GM21825 (cell line): ENCODE data around the gene PKHD1.
"Not testable (repeated sequence)": the region's sequence is repeated elsewhere in the genome, so short reads cannot be mapped to it uniquely, and the experiment has no call there.

ENCODE experiments used
- ATAC-seq: cut with Tn5 transposase; IDR thresholded peaks from one replicate; pipeline ENCODE4 v1.9.1; 2021; ENCODE audit warnings: mild to moderate bottlenecking, moderate library complexity; ENCODE audit not compliant: unreplicated experiment

PKHD1 gene

DNA sequence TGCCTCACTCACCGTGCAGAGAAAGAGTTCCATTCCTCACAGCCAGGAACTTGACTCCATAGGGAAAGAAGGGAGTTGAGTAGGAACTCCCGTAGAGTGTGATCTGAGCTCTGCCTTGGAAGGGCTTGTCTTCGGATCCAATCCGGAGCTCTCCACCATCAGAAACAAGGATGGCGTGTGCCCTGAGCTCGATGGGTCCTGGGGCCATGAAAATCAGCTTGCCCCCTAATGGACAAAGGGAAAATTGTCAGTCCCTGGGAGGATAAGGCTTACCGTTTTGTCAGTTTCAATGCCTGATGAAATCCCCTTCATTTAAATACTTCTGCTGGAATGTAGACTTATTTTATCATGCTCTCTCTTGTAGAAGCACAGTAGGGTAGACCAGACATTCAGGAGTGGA, 153.3 kb downstream of the PKHD1 start:
- no peak for ATAC-seq

DNA sequence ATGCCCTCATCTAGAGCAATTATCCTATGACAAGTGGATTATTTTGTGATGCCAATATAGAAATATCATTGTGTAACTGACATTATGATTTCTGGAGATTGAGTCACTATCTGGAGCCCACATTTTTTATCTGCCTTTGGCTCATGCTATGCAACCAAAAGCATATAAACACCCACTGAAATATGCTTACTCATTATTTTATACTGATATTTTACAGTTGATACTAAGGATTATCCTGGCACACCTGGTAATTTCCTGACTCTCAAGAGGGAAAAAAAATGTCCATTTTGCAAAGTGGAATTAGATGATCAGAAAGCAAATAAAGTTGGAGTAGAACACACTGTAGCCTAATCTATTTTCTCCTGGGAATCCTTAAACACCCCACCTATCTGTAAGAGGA, 154.5 kb downstream of the PKHD1 start:
- ATAC-seq: no peak

DNA sequence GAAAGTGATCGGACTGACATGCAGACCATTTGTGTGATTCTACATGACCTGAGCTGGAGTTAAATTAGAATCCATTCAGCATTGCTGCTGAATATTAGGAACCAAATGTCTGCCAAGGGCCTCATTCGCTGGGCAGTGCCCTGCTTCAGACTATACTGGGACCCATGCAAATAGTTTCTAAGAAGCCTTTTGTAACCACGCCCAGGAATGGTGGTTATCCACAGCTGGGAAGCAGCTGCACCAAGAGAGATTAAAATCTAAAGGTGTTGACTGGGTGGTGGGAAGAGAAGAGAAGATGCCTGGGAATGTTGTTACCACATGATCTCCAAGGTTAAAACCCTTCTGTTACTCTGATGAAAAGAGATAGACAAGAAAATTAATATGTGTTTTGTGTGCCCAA, 156.8 kb downstream of the PKHD1 start:
- ATAC-seq: no peak

DNA sequence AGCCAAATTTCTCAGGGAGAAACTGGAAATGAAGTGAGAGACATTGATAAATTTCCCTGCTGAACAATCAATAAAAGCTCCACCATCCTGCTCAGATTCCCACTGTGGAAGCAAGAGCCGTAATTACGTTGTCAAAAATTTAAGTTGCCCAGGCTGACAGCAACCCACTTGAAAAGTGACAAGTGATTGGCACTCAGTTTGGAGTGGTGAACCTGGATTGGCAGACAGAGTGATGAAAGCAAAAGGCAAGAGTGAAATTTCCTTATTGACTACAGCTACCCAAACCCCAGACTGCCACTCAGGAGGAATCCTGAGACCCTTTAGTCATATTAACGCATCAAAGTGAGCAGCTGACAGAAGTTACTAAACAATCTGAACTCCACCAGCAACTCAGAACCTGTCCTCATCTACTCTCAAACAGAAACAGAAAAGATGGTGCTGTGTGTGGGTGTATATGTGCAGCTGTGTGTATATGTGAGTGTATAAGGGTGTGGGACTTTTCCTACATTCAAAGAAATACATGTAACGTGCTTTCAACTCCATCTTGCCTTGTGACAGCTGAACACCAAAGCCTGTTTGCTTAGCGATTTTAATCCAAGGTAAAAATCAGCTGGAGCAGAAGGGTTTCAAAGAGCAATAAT, 157.4 kb downstream of the PKHD1 start:
- no peak for ATAC-seq

DNA sequence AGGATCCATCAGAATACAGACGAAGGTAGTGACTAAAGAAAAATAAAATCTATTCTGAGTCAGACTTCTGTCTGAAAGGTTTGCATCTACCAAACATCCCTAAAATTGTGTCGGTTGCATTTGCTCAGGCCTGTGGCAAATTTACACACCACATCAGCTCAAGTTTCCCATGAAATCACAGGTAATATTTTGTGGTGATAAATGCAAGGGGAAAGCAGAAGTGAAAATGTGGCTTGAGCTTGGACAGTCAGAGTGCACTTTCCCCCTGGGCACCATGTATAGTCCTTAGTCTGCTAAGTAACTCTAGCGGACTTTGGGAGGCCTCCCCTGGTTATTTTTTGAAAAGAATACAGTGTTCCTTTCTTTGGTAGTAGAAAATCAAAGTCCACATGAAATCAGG, 159.1 kb downstream of the PKHD1 start:
- ATAC-seq: peak; percentile 61

DNA sequence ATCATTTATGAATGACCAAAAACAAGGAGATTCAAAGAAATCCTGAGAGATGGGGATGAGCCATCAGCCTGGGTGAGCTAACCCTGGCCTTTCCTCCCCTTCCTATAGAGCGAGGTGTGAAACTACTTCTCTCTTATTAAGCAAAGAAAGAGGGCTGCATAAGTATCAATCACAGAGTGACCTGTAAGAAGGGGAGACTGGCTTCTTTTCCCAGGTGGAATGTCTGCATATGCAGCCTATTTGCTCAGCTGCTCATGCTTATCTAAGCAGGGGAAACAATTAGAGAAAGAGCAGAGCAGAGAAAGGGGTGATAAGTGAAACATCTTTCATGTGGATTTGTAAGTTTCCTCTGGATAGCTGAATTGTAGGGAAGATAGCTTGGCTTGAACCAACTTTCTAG, 160.0 kb downstream of the PKHD1 start:
- ATAC-seq: no peak

DNA sequence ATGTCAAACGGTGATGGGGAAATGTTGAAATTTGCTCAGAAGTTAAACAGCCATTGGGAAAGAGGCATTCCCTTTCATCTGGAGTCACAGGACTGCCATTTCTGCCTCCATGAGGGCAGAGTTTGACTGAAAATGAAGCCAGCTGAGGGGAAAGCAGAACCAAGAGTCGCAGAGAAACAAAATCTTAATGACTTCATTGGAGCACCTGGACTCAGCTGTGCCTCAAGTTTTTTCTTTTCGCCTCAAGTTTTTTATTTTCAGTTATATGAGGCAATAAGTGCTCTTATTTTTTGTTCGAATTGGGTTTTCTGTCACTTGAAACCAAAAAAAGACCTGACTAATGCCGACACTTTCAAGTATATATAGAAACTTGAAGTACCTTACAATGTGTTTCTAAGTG, 161.3 kb downstream of the PKHD1 start:
- no peak for ATAC-seq

DNA sequence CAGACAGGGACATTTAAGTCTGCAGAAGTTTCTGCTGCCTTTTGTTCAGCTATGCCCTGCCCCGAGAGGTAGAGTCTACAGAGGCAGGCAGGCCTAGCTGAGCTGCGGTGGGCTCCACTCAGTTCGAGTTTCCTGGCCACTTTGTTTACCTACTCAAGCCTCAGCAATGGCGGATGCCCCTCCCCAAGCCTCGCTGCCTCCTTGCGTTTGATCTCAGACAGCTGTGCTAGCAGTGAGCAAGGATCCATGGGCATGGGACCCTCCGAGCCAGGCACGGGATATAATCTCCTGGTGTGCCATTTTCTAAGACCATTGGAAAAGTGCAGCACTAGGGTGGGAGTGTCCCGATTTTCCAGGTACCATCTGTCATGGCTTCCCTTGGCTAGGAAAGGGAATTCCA, 164.9 kb downstream of the PKHD1 start:
- not testable (repeated sequence) for ATAC-seq

DNA sequence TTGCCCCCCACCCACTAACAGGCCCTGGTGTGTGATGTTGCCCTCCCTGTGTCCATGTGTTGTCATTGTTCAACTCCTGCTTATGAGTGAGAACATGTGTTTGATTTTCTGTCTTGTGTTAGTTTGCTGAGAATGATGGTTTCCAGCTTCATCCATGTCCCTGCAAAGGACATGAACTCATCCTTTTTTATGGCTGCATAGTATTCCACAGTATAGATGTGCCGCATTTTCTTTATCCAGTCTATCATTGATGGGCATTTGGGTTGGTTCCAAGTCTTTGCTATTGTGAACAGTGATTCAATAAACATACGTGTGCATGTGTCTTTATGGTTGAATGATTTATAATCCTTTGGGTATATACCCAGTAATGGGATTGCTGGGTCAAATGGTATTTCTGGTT, 169.1 kb downstream of the PKHD1 start:
- not testable (repeated sequence) for ATAC-seq

DNA sequence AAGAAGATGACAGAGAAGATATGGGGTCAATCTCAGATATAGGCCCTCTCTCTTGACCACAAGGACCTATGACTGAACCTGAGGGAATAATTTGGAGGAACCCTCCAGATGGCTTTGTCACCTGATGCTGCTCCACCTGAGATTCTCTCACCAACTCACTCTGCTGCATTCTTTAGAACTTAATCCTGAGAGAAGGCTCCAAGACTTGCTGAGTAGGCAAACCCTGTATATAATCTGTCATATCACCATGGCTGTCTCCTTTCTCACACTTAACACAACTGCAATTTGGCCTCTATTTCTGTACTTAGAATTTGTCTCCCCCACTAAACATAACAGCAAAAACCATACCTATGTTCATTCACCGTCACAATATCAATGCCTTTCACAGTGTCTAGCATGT, 172.3 kb downstream of the PKHD1 start:
- no peak for ATAC-seq

DNA sequence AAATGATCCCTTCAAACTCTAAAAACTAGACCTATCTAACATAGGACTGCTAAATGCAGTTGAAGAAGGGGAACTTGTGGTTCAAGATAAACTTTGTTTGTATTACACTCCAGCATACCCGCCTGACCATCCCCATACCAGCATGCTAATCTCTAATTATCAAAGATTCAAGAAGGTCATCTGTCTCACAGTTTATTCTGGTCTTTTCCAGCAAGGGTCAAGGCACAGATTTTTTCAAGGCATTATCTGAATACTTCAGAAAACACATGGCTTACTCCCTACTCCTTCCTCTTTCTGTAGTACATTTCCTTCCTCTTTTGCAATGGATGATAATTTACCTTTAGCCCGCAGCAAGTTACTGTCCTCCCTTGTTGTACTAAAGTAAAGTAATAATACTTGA, 174.1 kb downstream of the PKHD1 start:
- no peak for ATAC-seq

DNA sequence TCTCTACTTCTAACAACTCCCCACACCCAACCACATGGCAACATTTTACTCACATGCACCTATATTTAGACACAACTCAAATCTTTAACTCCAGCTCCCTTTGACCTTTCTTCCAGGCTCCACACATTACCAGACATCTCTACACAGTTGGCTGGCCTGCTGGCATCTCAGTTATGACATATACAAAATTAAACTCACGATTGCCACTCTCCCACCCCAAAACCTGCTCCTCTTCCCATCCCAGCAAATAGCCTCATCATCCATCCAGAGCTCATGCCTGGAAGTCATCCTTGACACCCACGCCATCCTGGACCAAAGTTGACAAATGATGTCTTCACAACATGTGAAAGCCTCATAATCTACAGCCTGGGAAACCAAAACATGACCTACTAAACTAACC, 176.6 kb downstream of the PKHD1 start:
- ATAC-seq: no peak

DNA sequence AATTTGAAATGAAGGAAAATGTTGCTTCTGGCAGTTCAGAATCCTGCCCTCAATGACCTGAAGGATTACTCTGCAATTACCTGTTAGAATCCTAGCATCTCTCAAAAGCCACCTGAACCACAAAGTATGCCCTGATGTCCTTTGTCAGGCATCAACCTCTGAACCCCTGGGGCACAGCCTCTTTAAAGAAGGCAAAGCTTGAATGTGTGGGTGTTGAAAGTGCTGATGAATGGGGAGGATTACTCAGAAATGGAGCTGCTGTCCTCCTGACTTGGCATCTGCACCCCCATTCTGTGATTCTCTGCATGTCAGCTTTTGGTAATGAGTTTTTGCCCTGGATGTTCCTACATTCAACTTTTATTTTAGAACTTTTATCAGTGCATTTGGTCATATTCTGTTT, 179.2 kb downstream of the PKHD1 start:
- ATAC-seq: no peak

DNA sequence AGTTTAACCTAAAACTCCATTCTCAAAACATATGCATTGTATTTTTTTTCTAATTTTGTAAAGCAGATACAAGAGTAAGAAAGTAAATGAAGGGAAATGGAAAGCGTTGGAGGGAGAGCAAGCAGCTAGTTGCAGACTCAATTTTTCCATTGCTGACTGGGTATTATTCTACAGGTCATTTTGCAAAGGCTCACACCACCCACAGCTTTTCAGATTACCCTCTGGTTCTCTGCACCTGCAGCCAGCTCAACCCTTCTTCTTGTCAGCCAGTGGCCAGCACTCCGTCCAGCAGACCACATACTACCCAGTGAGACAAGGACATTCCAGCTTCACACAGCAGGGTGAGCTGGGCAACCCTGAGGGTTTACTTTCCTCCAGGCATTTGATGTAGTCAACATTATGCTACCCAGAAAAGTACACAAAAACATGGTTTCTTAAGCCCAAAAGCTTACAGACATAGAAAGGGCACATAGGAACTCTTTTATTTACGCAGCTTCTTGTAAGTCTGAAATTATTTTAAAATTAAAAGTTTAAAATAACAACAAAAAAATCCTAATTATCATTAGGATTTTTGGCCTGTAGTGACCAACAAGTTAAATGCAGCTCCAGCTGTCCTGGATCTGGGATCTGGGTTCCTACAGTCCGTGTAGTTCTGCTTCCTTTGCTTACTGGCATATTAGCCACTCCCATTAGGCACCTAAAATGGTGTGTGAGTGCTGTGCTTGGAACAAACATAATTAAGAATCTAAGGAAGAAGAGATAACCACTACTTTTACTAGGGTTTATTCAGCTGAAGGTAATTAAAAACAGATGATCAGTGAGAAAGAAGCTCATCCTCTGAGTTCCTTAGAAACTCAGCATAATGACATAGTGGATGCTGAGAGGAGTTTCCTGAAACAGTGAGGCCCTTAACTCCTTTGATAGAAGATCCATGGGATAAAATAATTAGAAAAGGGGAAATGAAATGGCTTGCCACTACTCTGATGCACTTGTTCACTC, 185.3 kb downstream of the PKHD1 start:
- no peak for ATAC-seq

DNA sequence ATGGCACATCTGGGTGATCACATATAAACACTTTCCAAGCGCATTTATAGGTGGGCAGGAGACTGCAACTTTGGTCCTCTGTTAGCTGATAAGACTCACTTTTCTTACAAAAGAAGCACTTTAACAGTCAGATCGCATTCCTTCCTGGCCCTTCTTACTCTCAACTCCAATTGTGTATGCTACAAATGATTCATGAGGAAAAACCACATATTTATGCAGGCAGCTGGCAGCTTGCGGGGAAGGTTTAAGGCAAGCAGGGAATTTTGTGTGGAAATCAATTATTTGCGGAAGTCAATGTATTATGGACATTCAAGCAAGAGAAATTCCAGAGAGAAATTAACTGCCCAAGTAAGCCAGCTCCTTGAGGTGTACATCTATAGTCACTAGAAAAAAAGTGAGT, 194.0 kb downstream of the PKHD1 start:
- ATAC-seq: no peak

DNA sequence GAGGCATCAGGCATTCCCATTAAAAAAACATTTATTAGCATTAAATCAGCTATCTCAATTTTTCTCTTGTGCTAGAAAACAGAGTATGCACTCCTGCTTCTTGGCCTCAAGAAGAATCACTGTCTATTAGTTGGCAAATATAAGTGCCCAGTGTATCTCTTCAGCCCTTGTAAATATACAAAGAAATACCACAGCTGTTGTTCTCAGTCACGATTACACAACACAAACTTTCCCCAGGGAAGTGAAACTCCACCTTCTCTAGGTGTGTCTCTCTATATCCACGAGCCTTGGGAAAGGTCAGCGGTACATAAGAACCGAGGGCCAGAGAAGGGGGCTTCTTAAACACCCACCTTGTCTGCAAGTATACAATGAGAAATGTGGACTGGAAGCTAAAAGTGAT, 194.7 kb downstream of the PKHD1 start:
- no peak for ATAC-seq

DNA sequence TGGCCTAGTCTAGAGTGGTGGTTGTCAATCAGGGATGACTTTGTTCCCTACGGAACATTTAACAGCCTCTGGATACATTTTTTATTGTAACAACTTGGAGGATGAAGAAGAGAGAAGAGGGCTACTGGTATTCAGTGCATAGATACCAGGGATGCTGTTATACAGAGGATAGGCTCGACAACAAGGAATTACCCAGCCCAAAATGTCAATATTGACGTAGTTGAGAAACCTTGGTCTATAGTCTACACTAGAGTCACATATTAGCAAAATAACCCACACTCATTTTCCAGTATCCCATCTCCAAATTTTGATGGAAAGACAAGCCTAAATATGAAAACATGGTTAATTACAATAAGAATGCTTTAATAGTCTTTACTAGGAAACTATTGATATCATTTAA, 195.1 kb downstream of the PKHD1 start:
- no peak for ATAC-seq

DNA sequence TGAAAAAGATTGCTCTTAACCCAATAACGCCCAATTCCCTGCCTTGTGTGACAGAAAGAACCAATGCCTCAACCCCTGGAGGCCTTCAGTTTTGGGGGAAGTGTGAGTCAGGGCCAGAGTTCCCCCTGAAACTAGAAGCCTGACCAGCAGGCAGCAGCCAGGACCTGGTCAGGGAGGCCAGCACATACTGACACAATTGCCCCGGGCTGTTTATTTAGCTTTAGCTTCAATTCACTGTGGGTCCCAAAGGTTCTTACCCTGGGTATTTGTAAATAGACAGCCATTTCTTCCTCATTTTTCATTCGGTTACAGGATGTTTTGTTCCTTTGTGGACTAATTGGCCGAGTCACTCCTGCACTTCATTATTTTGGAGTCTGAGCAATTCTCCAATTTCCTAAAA, 195.6 kb downstream of the PKHD1 start:
- no peak for ATAC-seq

DNA sequence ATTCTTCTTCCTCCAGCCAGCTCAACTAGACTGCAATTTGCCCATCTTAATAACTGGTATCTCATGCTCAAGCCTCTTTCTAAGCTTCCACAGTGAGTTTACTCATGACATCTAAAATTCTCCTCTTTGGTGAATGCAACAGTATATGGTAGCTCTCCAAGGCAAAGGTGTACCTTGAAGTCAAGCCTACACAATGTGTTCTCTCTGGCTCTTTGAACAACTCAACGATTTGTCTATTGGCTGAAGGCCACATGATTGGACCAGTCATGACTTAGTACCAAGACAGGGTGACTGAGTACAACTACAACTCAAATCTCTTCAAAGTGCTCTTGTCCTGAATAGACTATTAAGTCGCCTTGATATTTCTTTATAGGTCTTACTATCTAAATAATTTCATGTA, 199.6 kb downstream of the PKHD1 start:
- no peak for ATAC-seq

DNA sequence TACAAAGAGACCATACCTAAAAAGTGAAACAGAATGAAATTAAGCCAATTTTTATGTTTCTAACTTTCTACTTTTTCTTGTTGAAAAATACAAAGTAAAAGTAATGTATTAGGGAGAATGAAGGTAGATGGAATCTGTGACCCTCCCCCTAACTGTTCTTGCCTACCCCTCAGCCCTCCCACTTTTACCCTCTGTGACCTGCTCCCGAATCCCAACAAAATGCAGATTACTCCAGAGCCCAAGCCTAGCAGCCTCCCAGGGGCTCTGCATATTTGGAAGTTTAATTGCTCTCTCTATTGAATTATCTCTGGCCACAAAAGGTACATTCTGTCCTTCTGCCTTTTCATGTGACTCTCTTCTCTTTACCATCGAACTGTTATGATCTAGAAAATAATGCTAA, 201.5 kb downstream of the PKHD1 start:
- ATAC-seq: no peak

DNA sequence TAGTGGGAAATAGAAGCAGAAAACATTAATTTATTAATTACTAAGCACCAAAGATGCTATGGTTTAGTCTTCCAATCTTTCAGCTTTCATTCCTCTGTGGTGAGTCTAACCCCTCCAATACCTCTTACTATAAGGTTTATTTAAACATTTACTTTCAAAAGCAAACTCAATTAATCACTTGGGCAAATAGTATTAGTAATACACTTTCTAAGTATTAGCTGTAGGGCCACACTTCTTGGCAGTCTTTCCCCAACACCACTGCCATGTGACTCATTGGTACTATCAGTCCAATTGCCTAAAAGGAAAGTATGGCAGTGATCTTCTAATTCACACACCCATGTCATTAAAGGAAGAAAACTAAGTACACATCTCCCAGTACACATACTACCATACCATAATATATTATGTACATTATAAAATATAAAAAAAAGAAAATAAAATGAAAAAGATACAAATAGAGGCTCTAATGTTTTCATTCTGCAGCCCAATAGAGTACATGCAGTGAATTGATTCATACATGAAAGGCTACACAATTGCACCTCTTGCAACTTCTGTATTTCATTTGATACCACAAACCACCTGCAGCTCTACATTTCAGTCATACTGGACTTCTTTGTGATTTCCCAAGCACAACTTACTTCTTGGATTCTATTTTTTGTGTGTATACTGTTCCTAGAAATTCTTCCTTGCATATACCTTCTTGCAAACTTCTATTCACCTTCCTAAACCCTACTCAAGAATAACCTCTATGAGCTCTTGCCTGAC, 218.6 kb downstream of the PKHD1 start:
- no peak for ATAC-seq

DNA sequence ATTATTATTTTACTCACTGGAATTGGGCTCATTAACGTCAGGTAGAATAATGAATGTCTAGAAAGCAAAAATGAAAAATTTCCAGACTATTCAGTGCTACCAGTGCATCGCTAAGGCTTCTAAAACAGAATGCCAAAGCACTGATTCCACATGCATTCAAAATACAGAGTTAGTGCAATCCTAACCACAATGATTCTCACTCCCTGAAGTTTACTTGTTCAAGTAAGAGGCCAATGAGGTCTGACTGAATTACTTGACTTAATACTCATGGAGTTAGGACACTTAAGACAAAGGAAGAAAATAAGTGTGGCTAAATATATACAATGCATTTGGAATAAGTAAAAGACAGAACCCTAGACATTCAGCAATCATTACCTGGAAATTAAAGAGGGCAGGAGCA, 220.5 kb downstream of the PKHD1 start:
- no peak for ATAC-seq
